Measurements from ENCODE around the gene FOXR1. TPM values are rescaled to one million over a fixed set of nuclear protein-coding genes. Genes with fewer than 3 reads are reported as not detected.
"Not testable (repeated sequence)": the region's sequence is repeated elsewhere in the genome, so short reads cannot be mapped to it uniquely, and the experiment has no call there.

Gene FOXR1
- total RNA-seq, 1 experiment from 2014 or later = not detected

DNA sequence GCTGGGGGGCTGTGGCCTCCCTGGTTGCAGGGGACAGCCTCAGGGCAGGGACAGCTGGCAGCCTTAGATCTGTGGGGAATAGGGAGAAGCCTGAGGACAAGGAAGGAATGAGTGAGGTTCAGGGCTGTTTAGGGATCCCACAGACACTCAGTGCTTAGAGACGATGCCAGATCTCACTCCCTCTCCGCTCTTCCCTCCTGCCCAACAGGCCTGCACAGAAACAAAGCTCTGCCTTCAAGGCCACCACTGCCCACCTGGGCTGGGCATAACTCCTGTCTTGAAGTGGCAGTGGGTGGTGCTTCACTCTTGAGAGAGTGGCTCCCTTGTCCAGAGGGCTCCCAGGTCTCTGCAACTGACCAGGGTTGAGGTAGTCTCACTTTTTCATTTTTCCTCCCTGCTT is 13.3 kb downstream of the FOXR1 start:
- no peak for TF ChIP-seq EZH2 (IDR thresholded peaks at IDR 0.05; ENCODE audit: borderline replicate concordance, low read depth, low read length, poor library complexity, severe bottlenecking)
- TF ChIP-seq, protein P1, sequence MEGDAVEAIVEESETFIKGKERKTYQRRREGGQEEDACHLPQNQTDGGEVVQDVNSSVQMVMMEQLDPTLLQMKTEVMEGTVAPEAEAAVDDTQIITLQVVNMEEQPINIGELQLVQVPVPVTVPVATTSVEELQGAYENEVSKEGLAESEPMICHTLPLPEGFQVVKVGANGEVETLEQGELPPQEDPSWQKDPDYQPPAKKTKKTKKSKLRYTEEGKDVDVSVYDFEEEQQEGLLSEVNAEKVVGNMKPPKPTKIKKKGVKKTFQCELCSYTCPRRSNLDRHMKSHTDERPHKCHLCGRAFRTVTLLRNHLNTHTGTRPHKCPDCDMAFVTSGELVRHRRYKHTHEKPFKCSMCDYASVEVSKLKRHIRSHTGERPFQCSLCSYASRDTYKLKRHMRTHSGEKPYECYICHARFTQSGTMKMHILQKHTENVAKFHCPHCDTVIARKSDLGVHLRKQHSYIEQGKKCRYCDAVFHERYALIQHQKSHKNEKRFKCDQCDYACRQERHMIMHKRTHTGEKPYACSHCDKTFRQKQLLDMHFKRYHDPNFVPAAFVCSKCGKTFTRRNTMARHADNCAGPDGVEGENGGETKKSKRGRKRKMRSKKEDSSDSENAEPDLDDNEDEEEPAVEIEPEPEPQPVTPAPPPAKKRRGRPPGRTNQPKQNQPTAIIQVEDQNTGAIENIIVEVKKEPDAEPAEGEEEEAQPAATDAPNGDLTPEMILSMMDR (conservative IDR thresholded peaks at IDR 0.05; ENCODE audit: low read depth, low read length) = no peak
- H3K4me1 ChIP-seq (ENCODE audit: insufficient read depth, low read length, poor library complexity, severe bottlenecking) = no peaks in the 10 kb centered on the region
- H3K27me3 ChIP-seq (replicated peaks; ENCODE audit: insufficient read depth, low read depth, low read length, poor library complexity) = no peaks in the 10 kb centered on the region
- H3K36me3 ChIP-seq (ENCODE audit: insufficient read depth, low read length, poor library complexity, severe bottlenecking) = no peaks in the 10 kb centered on the region
- ChIA-PET POLR2A (ENCODE audit: low non-redundant PET) (no interaction called here), CTCF (interaction anchor here (0.6 kb wide), 1 partner anchor 287 kb away, joined by 3 read pairs; no protein-coding TSS in a partner anchor)
- intact Hi-C loops (cut with micrococcal nuclease; ENCODE audit: unreplicated experiment) = no loop called here
- no peak for DNase-seq (ENCODE audit: low spot score)
- no TSS peak for BruUV-seq (replicated peaks)
- no peaks in the 10 kb centered on the region for H3K9me3 ChIP-seq (ENCODE audit: low read depth, low read length, poor library complexity, severe bottlenecking)
- no peak overlapping the region for H3K4me3 ChIP-seq (ENCODE audit: low read depth, low read length, poor library complexity, severe bottlenecking)
- no peak overlapping the region for H3K27ac ChIP-seq (ENCODE audit: low read depth, low read length, poor library complexity, severe bottlenecking)

DNA sequence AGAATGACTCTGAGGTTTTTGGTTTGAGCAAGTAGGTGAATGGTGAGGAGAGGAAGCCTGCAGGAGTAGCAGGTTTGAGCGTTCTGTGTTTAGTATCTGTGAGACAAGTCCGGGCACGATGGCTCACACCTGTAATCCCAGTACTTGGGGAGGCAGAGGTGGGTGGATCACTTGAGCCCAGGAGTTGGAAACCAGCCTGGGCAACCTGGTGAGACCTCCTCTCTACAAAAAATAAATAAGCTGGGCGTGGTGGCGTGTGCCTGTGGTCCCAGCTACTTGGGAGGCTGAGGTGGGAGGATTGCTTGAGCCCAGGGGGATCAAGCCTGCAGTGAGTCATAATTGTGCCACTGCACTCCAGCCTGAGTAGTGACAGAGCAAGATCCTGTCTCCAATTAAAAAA is 16.7 kb downstream of the FOXR1 start:
- Histone ChIP-seq H3K27ac (ENCODE audit: low read depth, low read length, poor library complexity, severe bottlenecking) (no peak overlapping the region), H3K36me3 (ENCODE audit: insufficient read depth, low read length, poor library complexity, severe bottlenecking) (no peaks in the 10 kb centered on the region), H3K4me1 (ENCODE audit: insufficient read depth, low read length, poor library complexity, severe bottlenecking) (no peaks in the 10 kb centered on the region), H3K9me3 (ENCODE audit: low read depth, low read length, poor library complexity, severe bottlenecking) (no peaks in the 10 kb centered on the region), H3K27me3 (replicated peaks; ENCODE audit: insufficient read depth, low read depth, low read length, poor library complexity) (no peaks in the 10 kb centered on the region), H3K4me3 (ENCODE audit: low read depth, low read length, poor library complexity, severe bottlenecking) (no peak overlapping the region)
- no peak for DNase-seq (ENCODE audit: low spot score)
- intact Hi-C loops (cut with micrococcal nuclease; ENCODE audit: unreplicated experiment) = no loop called here
- ChIA-PET POLR2A (ENCODE audit: low non-redundant PET) (no interaction called here), CTCF (no interaction called here)
- TF ChIP-seq, protein P1 (conservative IDR thresholded peaks at IDR 0.05; ENCODE audit: low read depth, low read length) = no peak
- TF ChIP-seq EZH2 (IDR thresholded peaks at IDR 0.05; ENCODE audit: borderline replicate concordance, low read depth, low read length, poor library complexity, severe bottlenecking) = no peak
- no TSS peak for BruUV-seq (replicated peaks)

DNA sequence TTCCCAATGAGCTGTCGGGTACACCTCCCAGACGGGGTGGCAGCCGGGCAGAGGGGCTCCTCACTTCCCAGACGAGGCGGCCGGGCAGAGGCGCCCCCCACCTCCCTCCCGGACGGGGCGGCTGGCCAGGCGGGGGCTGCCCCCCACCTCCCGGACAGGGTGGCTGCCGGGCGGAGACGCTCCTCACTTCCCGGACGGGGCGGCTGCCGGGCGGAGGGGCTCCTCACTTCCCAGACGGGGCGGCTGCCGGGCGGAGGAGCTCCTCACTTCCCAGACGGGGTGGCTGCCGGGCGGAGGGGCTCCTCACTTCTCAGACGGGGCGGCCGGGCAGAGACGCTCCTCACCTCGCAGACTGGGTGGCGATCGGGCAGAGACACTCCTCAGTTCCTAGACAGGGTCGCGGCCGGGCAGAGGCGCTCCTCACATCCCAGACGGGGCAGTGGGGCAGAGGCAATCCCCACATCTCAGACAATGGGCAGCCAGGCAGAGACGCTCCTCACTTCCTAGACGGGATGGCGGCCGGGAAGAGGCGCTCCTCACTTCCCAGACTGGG is 20.0 kb downstream of the FOXR1 start:
- H3K4me1 ChIP-seq (ENCODE audit: insufficient read depth, low read length, poor library complexity, severe bottlenecking); DNase-seq (ENCODE audit: low spot score); H3K27ac ChIP-seq (ENCODE audit: low read depth, low read length, poor library complexity, severe bottlenecking); H3K9me3 ChIP-seq (ENCODE audit: low read depth, low read length, poor library complexity, severe bottlenecking); BruUV-seq (replicated peaks); H3K4me3 ChIP-seq (ENCODE audit: low read depth, low read length, poor library complexity, severe bottlenecking); CTCF ChIA-PET; POLR2A ChIA-PET (ENCODE audit: low non-redundant PET); H3K36me3 ChIP-seq (ENCODE audit: insufficient read depth, low read length, poor library complexity, severe bottlenecking); intact Hi-C loops (cut with micrococcal nuclease; ENCODE audit: unreplicated experiment); H3K27me3 ChIP-seq (replicated peaks; ENCODE audit: insufficient read depth, low read depth, low read length, poor library complexity): not testable (repeated sequence)

All from A673 (cell line).